NCI-H2107 (cell line): Measurements from ENCODE around the gene ARHGAP45.

Experiments used
- DNase-seq: peaks from one replicate; lab custom pipeline; 2025; lab: John Stamatoyannopoulos, UW

The ARHGAP45 gene

GRCh38 chr19:1136201-1136600, 69.2 kb downstream of the ARHGAP45 start:
- no peak for DNase-seq
